ENCODE data around the gene MEF2C.
"Not testable (repeated sequence)": the region's sequence is repeated elsewhere in the genome, so short reads cannot be mapped to it uniquely, and the experiment has no call there.

Gene MEF2C

GRCh38 chr5:88883059-88883835, at the start of gene MEF2C:
MEF2C (minus strand) TSS chr5:88883184; CDS start chr5:88823788, 59,396 bp downstream.
- H3K9me3 ChIP-seq (ENCODE audit: control insufficient read depth, low read depth, low read length): no peaks in the 10 kb centered on the region
- H3K4me3 ChIP-seq (ENCODE audit: low read length): peak within 1 kb of the TSS; percentile 75
- H3K27ac ChIP-seq (ENCODE audit: low read length): no peak within 1 kb of the TSS
- H3K4me1 ChIP-seq (ENCODE audit: control insufficient read depth, low read depth, low read length): no peaks in the 10 kb centered on the region
- H3K36me3 ChIP-seq (ENCODE audit: control insufficient read depth, low read depth, low read length): no peaks in the 10 kb centered on the region
- H3K27me3 ChIP-seq (ENCODE audit: control insufficient read depth, insufficient read depth, low read length): peaks cover 58% of the 10 kb centered on the region
- no peak within 1 kb of the TSS for H3K9ac ChIP-seq (ENCODE audit: low read length)

GRCh38 chr5:88932541-88932940, 49.6 kb upstream of the MEF2C start:
- Histone ChIP-seq H3K4me1 (ENCODE audit: control insufficient read depth, low read depth, low read length) (no peaks in the 10 kb centered on the region), H3K9me3 (ENCODE audit: control insufficient read depth, low read depth, low read length) (no peaks in the 10 kb centered on the region), H3K4me3 (ENCODE audit: low read length) (no peak overlapping the region), H3K27me3 (ENCODE audit: control insufficient read depth, insufficient read depth, low read length) (no peaks in the 10 kb centered on the region), H3K36me3 (ENCODE audit: control insufficient read depth, low read depth, low read length) (no peaks in the 10 kb centered on the region), H3K27ac (ENCODE audit: low read length) (no peak overlapping the region), H3K9ac (ENCODE audit: low read length) (no peak overlapping the region)

DNA sequence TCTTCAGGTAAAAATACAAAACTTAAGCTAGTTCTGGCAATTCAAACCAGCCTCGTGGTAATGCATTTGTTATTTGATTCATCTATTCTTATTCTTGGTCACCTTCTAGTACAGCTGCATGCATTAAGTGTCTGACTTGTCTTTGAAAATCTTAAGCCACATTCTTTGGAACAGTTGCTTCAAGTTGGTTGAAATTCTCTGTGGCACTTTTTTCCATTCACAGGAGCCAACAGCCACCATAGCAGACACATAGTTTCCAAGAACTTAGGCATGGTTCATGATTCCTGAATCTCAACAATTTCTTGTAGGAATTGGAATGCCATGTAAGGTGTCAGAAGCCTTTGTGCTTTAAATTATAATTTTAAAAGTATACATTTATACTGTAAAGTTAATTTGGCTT, 47.4 kb upstream of the MEF2C start:
- no peaks in the 10 kb centered on the region for H3K9me3 ChIP-seq (ENCODE audit: control insufficient read depth, low read depth, low read length)
- no peak overlapping the region for H3K27ac ChIP-seq (ENCODE audit: low read length)
- H3K4me3 ChIP-seq (ENCODE audit: low read length): no peak overlapping the region
- H3K9ac ChIP-seq (ENCODE audit: low read length): no peak overlapping the region
- H3K36me3 ChIP-seq (ENCODE audit: control insufficient read depth, low read depth, low read length): no peaks in the 10 kb centered on the region
- no peaks in the 10 kb centered on the region for H3K27me3 ChIP-seq (ENCODE audit: control insufficient read depth, insufficient read depth, low read length)
- H3K4me1 ChIP-seq (ENCODE audit: control insufficient read depth, low read depth, low read length): no peaks in the 10 kb centered on the region

GRCh38 chr5:88929385-88929784, 46.4 kb upstream of the MEF2C start:
- H3K9me3 ChIP-seq (ENCODE audit: control insufficient read depth, low read depth, low read length): no peaks in the 10 kb centered on the region
- no peaks in the 10 kb centered on the region for H3K27me3 ChIP-seq (ENCODE audit: control insufficient read depth, insufficient read depth, low read length)
- H3K4me3 ChIP-seq (ENCODE audit: low read length): no peak overlapping the region
- H3K27ac ChIP-seq (ENCODE audit: low read length): no peak overlapping the region
- H3K9ac ChIP-seq (ENCODE audit: low read length): no peak overlapping the region
- no peaks in the 10 kb centered on the region for H3K36me3 ChIP-seq (ENCODE audit: control insufficient read depth, low read depth, low read length)
- H3K4me1 ChIP-seq (ENCODE audit: control insufficient read depth, low read depth, low read length): no peaks in the 10 kb centered on the region

DNA sequence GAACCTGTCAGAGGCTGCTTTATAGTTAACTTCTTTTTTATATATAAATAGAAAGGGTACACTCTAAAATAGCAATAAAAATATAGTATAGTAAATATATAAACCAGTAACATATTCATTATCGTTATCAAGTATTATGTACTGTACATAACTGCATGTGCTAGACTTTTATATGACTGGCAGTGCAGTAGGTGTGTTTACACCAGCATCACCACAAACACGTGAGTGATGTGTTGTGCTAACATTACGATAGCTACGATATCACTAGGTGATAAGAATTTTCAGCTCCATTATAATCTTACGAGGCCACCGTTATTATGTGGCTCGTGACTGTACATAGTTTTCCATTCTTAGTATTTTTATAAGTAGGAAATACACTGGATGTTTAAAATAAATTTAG, 43.8 kb upstream of the MEF2C start:
- Histone ChIP-seq H3K9ac (ENCODE audit: low read length) (no peak overlapping the region), H3K27ac (ENCODE audit: low read length) (no peak overlapping the region), H3K9me3 (ENCODE audit: control insufficient read depth, low read depth, low read length) (no peaks in the 10 kb centered on the region), H3K4me1 (ENCODE audit: control insufficient read depth, low read depth, low read length) (no peaks in the 10 kb centered on the region), H3K27me3 (ENCODE audit: control insufficient read depth, insufficient read depth, low read length) (no peaks in the 10 kb centered on the region), H3K4me3 (ENCODE audit: low read length) (no peak overlapping the region), H3K36me3 (ENCODE audit: control insufficient read depth, low read depth, low read length) (no peaks in the 10 kb centered on the region)

- no peaks in the 10 kb centered on the region for H3K27me3 ChIP-seq (ENCODE audit: control insufficient read depth, insufficient read depth, low read length)
- no peaks in the 10 kb centered on the region for H3K4me1 ChIP-seq (ENCODE audit: control insufficient read depth, low read depth, low read length)
- no peak overlapping the region for H3K4me3 ChIP-seq (ENCODE audit: low read length)
- H3K27ac ChIP-seq (ENCODE audit: low read length): no peak overlapping the region
- no peaks in the 10 kb centered on the region for H3K9me3 ChIP-seq (ENCODE audit: control insufficient read depth, low read depth, low read length)
- no peak overlapping the region for H3K9ac ChIP-seq (ENCODE audit: low read length)
- H3K36me3 ChIP-seq (ENCODE audit: control insufficient read depth, low read depth, low read length): no peaks in the 10 kb centered on the region
These were observed 42.9 kb upstream of the MEF2C start for GRCh38 chr5:88925692-88926490.

GRCh38 chr5:88924330-88924657, 41.3 kb upstream of the MEF2C start:
- H3K27ac ChIP-seq (ENCODE audit: low read length): no peak overlapping the region
- H3K4me1 ChIP-seq (ENCODE audit: control insufficient read depth, low read depth, low read length): no peaks in the 10 kb centered on the region
- no peak overlapping the region for H3K9ac ChIP-seq (ENCODE audit: low read length)
- H3K36me3 ChIP-seq (ENCODE audit: control insufficient read depth, low read depth, low read length): no peaks in the 10 kb centered on the region
- no peak overlapping the region for H3K4me3 ChIP-seq (ENCODE audit: low read length)
- H3K27me3 ChIP-seq (ENCODE audit: control insufficient read depth, insufficient read depth, low read length): no peaks in the 10 kb centered on the region
- no peaks in the 10 kb centered on the region for H3K9me3 ChIP-seq (ENCODE audit: control insufficient read depth, low read depth, low read length)

DNA sequence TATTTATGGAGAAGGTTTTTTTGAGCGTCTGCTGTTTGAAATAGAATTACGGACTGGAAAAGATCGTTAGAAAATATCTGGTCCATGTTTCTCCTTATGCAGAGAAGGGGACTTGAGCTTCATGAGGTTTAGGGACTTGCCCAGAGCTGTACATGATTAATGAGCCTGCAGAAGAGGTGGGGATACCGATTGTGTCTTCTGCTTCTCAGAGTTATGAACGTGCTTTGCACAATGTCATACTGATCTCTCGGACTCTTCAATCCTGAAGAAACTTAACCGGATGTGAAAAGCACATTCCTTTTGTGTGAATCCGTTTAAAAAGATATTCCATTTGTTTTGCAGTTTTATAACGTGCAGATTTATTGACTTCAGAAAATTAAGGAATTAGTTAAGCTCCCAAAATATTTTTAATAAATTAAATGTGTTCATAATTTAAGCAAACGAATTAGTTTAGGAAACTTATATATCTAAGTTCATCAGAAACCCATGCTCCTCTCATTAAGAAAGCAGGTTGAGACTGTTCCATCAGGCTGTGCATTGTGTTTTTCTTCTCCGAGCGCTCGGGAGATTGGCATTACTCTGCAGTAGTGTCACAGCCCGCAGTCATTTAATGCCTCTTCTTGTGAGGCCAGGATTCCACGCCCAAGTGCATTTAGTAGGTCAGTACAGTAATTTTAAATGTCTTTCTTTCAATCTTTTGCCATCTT, 40.8 kb upstream of the MEF2C start:
- no peak overlapping the region for H3K9ac ChIP-seq (ENCODE audit: low read length)

DNA sequence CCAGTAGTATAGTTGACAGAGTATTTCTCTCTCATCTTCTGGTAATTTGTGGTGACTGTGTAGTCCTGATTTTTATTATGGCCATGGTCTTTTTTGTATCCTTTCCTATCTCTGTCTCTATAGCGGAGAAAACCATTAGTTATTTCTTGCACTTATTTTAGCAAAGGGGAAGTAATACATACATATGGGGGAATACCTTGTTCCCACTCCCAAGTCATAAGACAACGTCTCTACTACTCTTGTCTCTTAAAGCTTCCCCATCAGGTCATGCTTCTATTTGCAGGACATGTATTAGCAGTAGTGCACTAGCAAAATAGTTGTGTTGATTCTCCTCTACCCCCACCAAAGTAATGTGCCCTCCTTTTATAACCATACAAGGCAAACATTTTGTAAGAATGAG, 29.8 kb upstream of the MEF2C start:
- H3K9ac ChIP-seq (ENCODE audit: low read length); H3K27ac ChIP-seq (ENCODE audit: low read length); H3K27me3 ChIP-seq (ENCODE audit: control insufficient read depth, insufficient read depth, low read length); H3K4me3 ChIP-seq (ENCODE audit: low read length); H3K36me3 ChIP-seq (ENCODE audit: control insufficient read depth, low read depth, low read length); H3K9me3 ChIP-seq (ENCODE audit: control insufficient read depth, low read depth, low read length); H3K4me1 ChIP-seq (ENCODE audit: control insufficient read depth, low read depth, low read length): not testable (repeated sequence)

More for the DNA sequence above, 40.8 kb upstream of the MEF2C start:
- Histone ChIP-seq H3K4me1 (ENCODE audit: control insufficient read depth, low read depth, low read length) (no peaks in the 10 kb centered on the region), H3K9me3 (ENCODE audit: control insufficient read depth, low read depth, low read length) (no peaks in the 10 kb centered on the region), H3K4me3 (ENCODE audit: low read length) (no peak overlapping the region), H3K27ac (ENCODE audit: low read length) (no peak overlapping the region), H3K27me3 (ENCODE audit: control insufficient read depth, insufficient read depth, low read length) (no peaks in the 10 kb centered on the region), H3K36me3 (ENCODE audit: control insufficient read depth, low read depth, low read length) (no peaks in the 10 kb centered on the region)

DNA sequence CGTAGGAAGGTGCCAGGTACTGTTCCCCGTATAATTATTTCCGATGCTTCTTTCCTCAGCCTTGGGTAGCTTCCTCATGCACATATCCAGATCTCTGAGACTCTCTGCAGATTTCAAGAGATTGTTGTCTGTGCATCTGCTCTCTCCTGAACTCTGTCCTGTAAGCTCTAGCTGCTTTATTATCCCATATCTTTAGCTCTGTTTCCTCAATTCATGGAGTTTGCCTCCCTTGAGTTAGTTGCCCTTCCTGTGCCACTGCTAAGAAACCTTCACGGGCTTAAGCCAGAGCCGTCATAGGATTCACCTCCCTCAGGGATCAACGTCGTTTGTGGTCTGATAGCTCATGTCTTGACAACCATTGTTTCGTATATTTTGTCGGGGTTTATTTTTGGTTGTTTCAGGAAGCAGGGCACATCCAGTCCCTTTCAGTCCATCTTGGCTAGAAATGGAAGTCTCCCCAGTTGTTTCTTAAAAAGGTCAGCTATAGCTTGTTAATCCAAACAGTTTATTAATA, 28.1 kb upstream of the MEF2C start:
- not testable (repeated sequence) for H3K9ac ChIP-seq (ENCODE audit: low read length); H3K36me3 ChIP-seq (ENCODE audit: control insufficient read depth, low read depth, low read length); H3K4me1 ChIP-seq (ENCODE audit: control insufficient read depth, low read depth, low read length); H3K9me3 ChIP-seq (ENCODE audit: control insufficient read depth, low read depth, low read length); H3K27me3 ChIP-seq (ENCODE audit: control insufficient read depth, insufficient read depth, low read length); H3K4me3 ChIP-seq (ENCODE audit: low read length); H3K27ac ChIP-seq (ENCODE audit: low read length)

DNA sequence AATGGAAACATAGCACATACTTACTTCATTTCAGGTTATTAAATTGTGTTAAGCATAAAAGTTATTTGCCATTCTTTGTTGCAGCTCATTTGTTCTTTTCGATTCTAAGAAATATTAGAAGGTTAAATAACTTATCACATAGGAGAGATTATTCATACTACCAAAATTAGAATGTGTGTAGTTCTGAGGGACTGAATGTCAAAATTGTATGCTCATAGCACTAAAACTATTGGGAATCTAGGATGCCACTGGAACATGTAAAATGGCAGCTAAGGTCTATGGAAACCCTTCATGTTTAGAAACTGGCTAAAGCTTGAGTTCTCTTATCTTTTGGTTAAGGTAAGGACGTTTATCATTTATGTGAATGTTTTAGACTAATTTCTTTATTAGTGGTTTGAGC, 21.5 kb upstream of the MEF2C start:
- not testable (repeated sequence) for H3K27me3 ChIP-seq (ENCODE audit: control insufficient read depth, insufficient read depth, low read length); H3K4me1 ChIP-seq (ENCODE audit: control insufficient read depth, low read depth, low read length); H3K36me3 ChIP-seq (ENCODE audit: control insufficient read depth, low read depth, low read length); H3K4me3 ChIP-seq (ENCODE audit: low read length); H3K9ac ChIP-seq (ENCODE audit: low read length); H3K27ac ChIP-seq (ENCODE audit: low read length); H3K9me3 ChIP-seq (ENCODE audit: control insufficient read depth, low read depth, low read length)

All from iPS-18a (cell line).